Activated naive CD8-positive, alpha-beta T cell treated with anti-CD3 and anti-CD28 coated beads, Interleukin-2, amount 10 ng/mL, durations not matched to agents 7 days and 5 days (primary cell): Measurements from ENCODE around the gene RALY. TPM values are rescaled to one million over a fixed set of nuclear protein-coding genes. Genes with fewer than 3 reads are reported as not detected.

Source experiments
- ATAC-seq: fragments of 150-1000 bp; cut with Tn5 transposase; one replicate; pipeline ENCODE4 v1.10.0; 2021; ENCODE audit warnings: low read depth, moderate library complexity
- POLR2A ChIA-PET: fragments of 350-600 bp; sonication (Branson Sonifier 250); formaldehyde crosslinking; loops from one replicate; lab custom pipeline; 2021; ENCODE audit warnings: antibody characterized with exemption; lab: Charles Lee
- DNase-seq: peaks from one replicate; pipeline ENCODE4 v3.0.0; 2021
- H3K27ac Mint-ChIP-seq: one replicate; pipeline ENCODE4 v1.8.0; 2022; ENCODE audit warnings: mild to moderate bottlenecking, mixed read lengths
- H3K27me3 Mint-ChIP-seq: one replicate; pipeline ENCODE4 v1.8.0; 2022; ENCODE audit warnings: mild to moderate bottlenecking, moderate library complexity, mixed read lengths
- H3K36me3 Mint-ChIP-seq: one replicate; pipeline ENCODE4 v1.8.0; 2021; ENCODE audit warnings: mild to moderate bottlenecking, mixed read lengths
- H3K4me1 Mint-ChIP-seq: one replicate; pipeline ENCODE4 v1.8.0; 2021; ENCODE audit warnings: mixed read lengths
- H3K4me3 Mint-ChIP-seq: one replicate; pipeline ENCODE4 v1.8.0; 2022; ENCODE audit warnings: mild to moderate bottlenecking, moderate library complexity, mixed read lengths
- H3K9me3 Mint-ChIP-seq: one replicate; pipeline ENCODE4 v1.8.0; 2021; ENCODE audit warnings: mixed read lengths
- total RNA-seq, 2 experiments: library from RNA; stranded (reverse); gene quantifications; one replicate each; pipeline ENCODE4 v1.2.3, GENCODE V29; 2021

Gene RALY
- total RNA-seq, 2 experiments from 2014 or later: 188 to 190 TPM

DNA sequence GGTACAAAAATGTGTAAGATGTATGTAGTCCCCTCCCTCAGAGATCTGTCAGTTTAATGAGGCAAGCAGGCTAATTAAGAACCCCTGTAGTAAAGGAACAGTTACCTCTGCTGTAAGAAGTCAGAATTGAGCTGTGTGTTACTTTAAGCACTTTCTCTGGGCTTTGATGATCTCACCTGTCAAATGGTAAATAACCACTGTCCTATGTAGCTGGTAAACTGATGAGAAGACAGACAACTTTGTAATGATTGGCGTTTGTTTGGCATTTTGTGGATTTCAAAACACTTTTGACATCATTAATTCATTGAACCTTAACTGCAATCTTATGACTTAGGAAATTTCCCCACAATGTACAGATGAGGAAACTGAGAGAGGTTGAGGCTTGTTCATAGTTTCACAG lies 55.7 kb downstream of the RALY start:
- Mint-ChIP-seq H3K4me3 (no peak overlapping the region), H3K27ac (no peak overlapping the region), H3K27me3 (no peaks in the 10 kb centered on the region), H3K9me3 (no peaks in the 10 kb centered on the region), H3K36me3 (peaks cover 12% of the 10 kb centered on the region), H3K4me1 (peaks cover 17% of the 10 kb centered on the region)
- ATAC-seq: no peak
- POLR2A ChIA-PET: interaction anchor here (0.6 kb wide), 1 partner anchor 334 kb away, joined by 3 read pairs; no protein-coding TSS in a partner anchor
- no peak for DNase-seq

DNA sequence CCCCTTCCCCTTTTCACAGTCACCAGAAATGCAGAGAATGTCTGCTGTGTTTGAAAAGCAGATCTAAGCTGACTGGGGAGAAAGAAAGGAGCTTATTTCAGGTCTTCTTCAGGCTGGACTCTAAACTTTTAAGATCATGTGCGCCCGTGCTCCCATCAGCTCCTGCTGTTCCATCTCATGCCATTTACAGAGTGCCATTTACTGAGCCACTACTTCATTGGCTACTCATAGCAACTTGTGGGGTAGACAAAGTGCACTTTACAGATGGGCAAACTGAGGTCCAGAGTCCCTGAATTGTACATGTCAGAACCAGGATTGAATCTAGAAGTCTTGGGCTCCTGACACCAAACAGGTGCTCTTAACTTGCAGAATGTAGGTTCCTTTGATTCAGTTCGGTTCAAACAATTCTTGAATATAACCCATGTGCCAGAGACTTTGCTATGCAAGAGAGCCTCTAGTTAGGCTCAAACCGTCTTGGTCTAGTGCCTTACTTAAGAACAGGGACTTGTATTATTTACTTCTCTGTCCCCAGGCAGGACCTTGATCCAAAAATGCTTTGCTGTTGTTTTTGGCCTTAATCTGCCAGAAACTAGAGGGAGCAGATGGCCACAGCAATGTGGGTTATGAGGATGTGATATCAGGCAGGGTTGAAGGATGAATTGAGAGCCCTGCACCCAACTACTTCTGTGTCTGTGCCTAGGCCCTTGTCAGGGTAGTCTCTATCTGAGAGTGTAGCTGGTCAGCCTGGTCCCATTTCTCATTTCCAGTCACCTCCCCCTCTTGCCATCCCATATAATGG lies 56.4 kb downstream of the RALY start:
- DNase-seq: no peak

DNA sequence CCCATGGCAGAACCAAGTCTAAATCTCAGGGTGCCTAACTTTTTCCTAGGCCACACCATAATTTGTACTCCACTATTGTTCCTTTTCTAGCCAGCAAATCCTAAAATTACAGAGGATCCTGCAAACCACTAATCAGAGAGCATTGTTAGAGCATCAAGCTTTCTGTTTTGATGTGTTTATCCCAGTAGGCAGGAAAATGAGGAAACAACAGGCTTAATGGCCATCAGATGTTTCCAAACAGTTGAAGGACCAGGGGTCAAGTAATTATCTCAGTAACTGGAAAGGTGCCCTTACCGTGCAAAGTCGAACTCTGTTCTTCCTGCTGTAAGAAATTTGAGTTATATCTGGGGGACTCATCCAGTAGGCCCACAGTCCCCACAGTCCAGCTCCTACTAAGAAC lies 58.7 kb downstream of the RALY start:
- POLR2A ChIA-PET: interaction anchor here (0.8 kb wide), 1 partner anchor 11 kb away, joined by 3 read pairs; no protein-coding TSS in a partner anchor
- no peak for ATAC-seq
- Mint-ChIP-seq H3K27ac (no peak overlapping the region), H3K27me3 (no peaks in the 10 kb centered on the region), H3K4me3 (no peak overlapping the region), H3K4me1 (peaks cover 19% of the 10 kb centered on the region), H3K36me3 (peaks cover 5% of the 10 kb centered on the region), H3K9me3 (no peaks in the 10 kb centered on the region)
- no peak for DNase-seq

More for the DNA sequence above, 56.4 kb downstream of the RALY start:
- no peaks in the 10 kb centered on the region for H3K27me3 Mint-ChIP-seq
- H3K9me3 Mint-ChIP-seq: no peaks in the 10 kb centered on the region
- H3K4me3 Mint-ChIP-seq: no peak overlapping the region
- POLR2A ChIA-PET: no interaction called here
- H3K27ac Mint-ChIP-seq: no peak overlapping the region
- no peak for ATAC-seq
- peaks cover 20% of the 10 kb centered on the region for H3K4me1 Mint-ChIP-seq
- H3K36me3 Mint-ChIP-seq: peaks cover 12% of the 10 kb centered on the region

DNA sequence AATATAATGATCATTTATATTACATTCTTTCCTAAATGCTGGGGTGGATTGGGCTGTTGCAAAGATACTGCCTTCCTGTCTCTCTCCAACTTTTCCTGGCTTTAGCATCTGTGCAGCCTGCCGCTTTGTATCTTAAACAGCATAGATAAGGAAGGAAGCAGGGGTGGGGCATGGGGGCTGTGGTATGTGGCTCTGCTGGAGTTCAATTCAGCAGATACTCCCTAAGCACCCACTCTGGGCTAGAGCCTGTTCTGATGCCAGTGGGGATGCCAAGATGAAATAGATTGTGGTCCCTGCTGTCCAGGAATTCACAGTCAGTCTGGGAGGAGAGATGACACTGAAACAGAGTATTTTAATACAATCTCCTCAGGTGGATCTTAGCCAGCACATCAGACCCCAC lies 61.6 kb downstream of the RALY start:
- Mint-ChIP-seq H3K4me3 (no peak overlapping the region), H3K4me1 (peaks cover 25% of the 10 kb centered on the region), H3K27ac (no peak overlapping the region), H3K36me3 (peaks cover 3% of the 10 kb centered on the region), H3K27me3 (no peaks in the 10 kb centered on the region), H3K9me3 (no peaks in the 10 kb centered on the region)
- no peak for DNase-seq
- POLR2A ChIA-PET: no interaction called here
- no peak for ATAC-seq

DNA sequence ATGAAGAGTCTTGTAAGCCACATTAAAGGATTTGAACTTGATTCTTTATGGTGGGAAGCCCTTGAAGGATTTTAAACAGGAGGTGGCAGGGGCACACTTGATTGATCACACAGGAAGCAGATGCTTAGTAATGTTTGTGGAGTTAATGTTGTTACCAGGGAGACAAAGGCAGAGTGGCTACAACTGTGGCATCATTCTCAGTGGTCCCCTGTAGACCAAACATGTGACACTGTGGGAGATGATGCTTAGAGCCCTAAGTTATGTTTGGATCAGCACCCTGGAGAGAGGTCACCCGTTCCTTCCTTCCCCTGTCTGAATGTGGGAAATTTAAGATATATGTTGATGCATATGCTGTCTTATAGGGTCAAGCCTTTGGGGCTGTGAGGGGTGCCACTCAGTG lies 65.1 kb downstream of the RALY start:
- H3K4me3 Mint-ChIP-seq: no peak overlapping the region
- no peaks in the 10 kb centered on the region for H3K27me3 Mint-ChIP-seq
- H3K27ac Mint-ChIP-seq: peak overlapping the region; percentile 23
- POLR2A ChIA-PET: no interaction called here
- ATAC-seq (peak; percentile 74), DNase-seq (no peak)
- peaks cover 35% of the 10 kb centered on the region for H3K4me1 Mint-ChIP-seq
- no peaks in the 10 kb centered on the region for H3K36me3 Mint-ChIP-seq
- H3K9me3 Mint-ChIP-seq: no peaks in the 10 kb centered on the region

DNA sequence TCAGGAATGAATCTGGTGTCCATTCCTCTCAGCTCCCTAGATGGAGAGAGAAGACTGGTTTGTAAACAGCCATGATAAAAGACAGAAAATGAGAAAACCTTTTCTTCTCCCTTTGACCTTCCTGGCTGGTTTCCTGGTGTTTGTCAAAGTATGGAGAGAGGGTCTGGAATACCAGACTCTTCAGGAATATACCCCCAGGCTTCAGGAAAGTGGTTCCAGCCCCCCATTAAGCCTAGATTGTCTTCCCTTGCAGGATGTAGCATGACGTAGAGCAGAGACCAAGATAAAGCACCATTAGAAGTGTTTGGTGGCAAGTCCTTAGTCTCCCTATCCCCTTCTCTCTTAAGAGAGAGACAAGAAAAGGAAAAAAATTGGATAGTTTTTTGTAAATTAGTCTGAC lies 67.3 kb downstream of the RALY start:
- no peak overlapping the region for H3K27ac Mint-ChIP-seq
- no peaks in the 10 kb centered on the region for H3K27me3 Mint-ChIP-seq
- POLR2A ChIA-PET: no interaction called here
- DNase-seq (no peak), ATAC-seq (no peak)
- H3K9me3 Mint-ChIP-seq: no peaks in the 10 kb centered on the region
- no peak overlapping the region for H3K4me3 Mint-ChIP-seq
- peaks cover 27% of the 10 kb centered on the region for H3K4me1 Mint-ChIP-seq
- H3K36me3 Mint-ChIP-seq: peaks cover 6% of the 10 kb centered on the region

DNA sequence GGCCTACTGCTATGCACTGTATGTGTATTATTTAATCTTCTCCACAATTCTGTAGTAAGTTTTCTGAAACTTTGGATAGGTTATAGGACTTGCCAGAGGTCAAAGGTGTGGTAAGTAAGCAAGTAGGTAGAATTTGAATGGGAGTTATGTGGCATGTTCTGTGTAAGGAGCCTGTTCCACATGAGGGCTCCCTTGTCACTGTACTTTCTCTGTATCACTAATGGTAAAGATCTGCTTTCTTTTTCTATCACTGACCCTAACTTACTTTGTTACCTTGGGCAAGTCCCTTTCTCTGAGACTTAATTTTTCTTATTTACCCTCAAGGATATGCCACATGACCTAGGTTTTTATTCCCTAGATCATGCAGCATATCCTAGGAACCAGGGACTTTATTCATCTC lies 68.0 kb downstream of the RALY start:
- no peak for ATAC-seq
- Mint-ChIP-seq H3K4me3 (no peak overlapping the region), H3K27ac (no peak overlapping the region), H3K4me1 (peaks cover 27% of the 10 kb centered on the region), H3K9me3 (no peaks in the 10 kb centered on the region), H3K36me3 (peaks cover 6% of the 10 kb centered on the region), H3K27me3 (no peaks in the 10 kb centered on the region)
- POLR2A ChIA-PET: no interaction called here
- DNase-seq: no peak

DNA sequence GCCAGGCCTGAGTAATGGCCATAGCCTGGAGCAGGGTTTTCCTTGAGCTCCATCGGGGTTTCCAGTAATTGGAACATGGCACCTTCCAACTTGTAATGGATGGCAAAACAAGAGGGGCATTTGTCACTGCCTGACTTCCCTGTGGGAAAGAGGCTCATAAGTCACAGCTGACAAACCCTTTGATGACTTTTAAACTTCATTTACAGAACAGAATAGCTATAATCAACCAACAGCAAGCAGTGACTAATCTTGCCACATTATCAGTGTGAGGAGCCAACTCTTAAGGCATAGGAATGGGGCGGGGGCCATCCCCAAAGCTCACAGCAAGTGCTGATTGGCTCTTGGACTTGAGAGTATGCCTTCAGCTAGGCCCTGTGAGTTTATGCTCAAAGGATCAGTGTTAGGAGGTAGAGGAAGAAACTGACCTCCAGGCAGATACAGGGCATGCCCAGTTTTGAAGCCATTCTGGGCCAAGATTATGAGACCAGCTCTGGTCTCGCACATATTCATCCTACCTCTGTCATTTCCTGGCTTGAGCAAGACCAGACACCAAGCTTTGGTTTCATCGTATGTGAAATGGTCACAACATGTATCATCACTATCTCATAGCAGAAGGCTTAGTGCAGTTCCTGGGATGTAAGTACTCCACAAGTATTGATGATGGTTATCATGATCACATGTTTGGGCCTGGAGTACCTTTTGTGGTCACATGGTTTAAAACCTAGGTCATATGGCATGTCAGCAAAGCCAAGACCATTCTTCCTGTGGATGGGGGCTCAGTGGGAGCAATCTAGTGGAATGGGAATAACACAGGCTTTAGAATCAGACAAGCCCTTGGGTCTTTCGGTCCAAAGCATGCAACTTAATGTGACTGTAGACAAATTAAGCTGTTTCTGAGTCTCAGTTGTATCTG lies 69.1 kb downstream of the RALY start:
- no peak for ATAC-seq
- Mint-ChIP-seq H3K36me3 (peaks cover 6% of the 10 kb centered on the region), H3K4me1 (peaks cover 25% of the 10 kb centered on the region), H3K9me3 (no peaks in the 10 kb centered on the region), H3K27ac (no peak overlapping the region), H3K27me3 (no peaks in the 10 kb centered on the region), H3K4me3 (no peak overlapping the region)
- POLR2A ChIA-PET: no interaction called here
- DNase-seq: no peak

DNA sequence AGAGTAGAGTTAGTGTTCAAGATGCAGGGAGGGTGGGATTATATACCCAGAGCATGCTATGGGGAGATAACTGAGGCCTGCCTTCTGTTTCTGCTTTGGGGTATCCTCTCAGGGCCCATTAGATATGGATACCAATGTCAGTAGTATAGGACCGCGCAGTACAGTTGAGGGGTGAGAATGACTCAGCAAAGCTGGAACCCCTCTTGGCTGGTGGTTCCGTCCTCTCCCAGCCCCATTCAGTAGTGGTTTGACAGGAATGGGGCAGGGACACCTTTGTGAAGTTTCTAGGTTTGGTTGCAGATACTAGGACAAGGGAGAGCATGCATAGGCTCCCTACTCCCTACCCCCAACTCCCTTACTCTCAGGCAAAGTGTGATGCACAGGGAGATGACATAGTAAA lies 70.6 kb downstream of the RALY start:
- POLR2A ChIA-PET: no interaction called here
- H3K4me1 Mint-ChIP-seq: peaks cover 23% of the 10 kb centered on the region
- ATAC-seq (no peak), DNase-seq (no peak)
- H3K27me3 Mint-ChIP-seq: no peaks in the 10 kb centered on the region
- no peak overlapping the region for H3K4me3 Mint-ChIP-seq
- H3K27ac Mint-ChIP-seq: no peak overlapping the region
- peaks cover 6% of the 10 kb centered on the region for H3K36me3 Mint-ChIP-seq
- H3K9me3 Mint-ChIP-seq: no peaks in the 10 kb centered on the region

DNA sequence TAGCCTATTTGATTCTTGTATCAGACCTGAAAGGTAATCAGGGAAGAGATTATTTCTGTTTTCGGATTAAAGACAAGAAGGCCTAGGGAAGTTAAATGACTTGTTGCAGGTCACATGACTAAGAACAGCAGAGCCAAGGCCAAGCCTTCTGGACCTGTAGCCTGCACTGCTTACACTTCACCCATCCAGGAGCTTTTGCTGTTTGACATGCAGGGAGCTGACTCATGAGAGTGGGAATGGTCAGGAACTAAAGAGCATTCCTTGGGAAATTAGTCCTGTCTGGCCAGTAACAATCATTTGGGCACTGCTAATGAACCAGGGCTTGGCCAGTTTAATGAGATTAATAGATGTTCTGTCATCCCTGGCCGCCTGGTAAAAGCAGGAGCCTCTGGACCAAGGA lies 71.5 kb downstream of the RALY start:
- ATAC-seq (no peak), DNase-seq (no peak)
- peaks cover 24% of the 10 kb centered on the region for H3K4me1 Mint-ChIP-seq
- no peak overlapping the region for H3K4me3 Mint-ChIP-seq
- H3K27me3 Mint-ChIP-seq: no peaks in the 10 kb centered on the region
- peaks cover 6% of the 10 kb centered on the region for H3K36me3 Mint-ChIP-seq
- POLR2A ChIA-PET: interaction anchor here (0.8 kb wide), 1 partner anchor 47 kb away, joined by 3 read pairs; the partner anchor contains the start of gene EIF2S2
- no peaks in the 10 kb centered on the region for H3K9me3 Mint-ChIP-seq
- peak overlapping the region; percentile 64 for H3K27ac Mint-ChIP-seq

DNA sequence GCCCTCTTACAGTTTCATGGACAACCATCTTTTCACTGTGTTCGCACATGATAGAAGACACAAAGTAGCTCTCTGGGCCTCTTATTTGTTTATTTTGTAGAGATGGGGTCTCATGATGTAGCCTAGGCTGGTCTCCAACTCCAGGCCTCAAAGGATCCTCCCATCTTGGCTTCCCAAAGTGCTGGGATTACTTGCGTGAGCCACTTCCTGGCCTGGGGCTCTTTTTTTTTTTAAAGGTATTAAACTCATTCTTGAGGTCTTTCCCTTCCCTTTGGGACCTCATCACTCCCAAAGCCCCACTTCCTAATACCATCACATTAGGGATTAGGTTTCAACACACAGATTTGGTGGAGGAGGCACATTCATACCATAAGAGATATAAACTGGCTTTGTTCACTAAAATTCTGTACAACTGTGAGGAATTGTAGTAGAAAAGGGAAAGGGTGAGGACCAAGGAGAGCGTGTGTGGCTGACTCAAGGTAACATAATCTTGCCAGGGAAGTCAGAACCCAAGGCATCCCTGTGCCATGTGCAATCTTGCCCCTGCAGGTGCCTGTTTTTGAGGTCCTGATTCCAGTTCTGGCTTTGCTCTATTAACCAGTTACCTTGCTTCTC lies 72.9 kb downstream of the RALY start:
- H3K36me3 Mint-ChIP-seq: peaks cover 7% of the 10 kb centered on the region
- DNase-seq (no peak), ATAC-seq (no peak)
- POLR2A ChIA-PET: no interaction called here
- no peaks in the 10 kb centered on the region for H3K27me3 Mint-ChIP-seq
- peaks cover 24% of the 10 kb centered on the region for H3K4me1 Mint-ChIP-seq
- H3K4me3 Mint-ChIP-seq: no peak overlapping the region
- H3K9me3 Mint-ChIP-seq: no peaks in the 10 kb centered on the region
- H3K27ac Mint-ChIP-seq: no peak overlapping the region

DNA sequence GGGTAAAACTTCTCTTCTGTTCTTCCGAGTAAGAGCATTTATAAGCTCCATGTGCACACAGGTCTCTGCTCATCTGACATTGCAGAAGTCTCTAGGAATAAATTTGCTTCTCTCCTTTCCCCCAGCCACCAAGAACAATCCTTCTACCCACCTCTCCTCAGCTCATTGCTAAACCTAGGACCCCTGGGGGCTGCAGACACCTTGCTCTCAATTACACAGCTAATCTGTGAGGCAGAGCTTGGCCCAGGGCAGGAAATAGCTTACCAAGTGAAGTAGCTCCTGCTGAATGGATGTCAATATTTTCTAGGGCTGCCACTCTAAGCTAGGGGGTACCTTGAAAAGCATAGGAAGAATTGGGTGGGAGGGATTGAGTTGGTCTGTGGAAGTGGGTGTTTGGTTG lies 74.3 kb downstream of the RALY start:
- H3K4me1 Mint-ChIP-seq: peaks cover 19% of the 10 kb centered on the region
- no peaks in the 10 kb centered on the region for H3K27me3 Mint-ChIP-seq
- no peaks in the 10 kb centered on the region for H3K9me3 Mint-ChIP-seq
- no peak for ATAC-seq
- peak overlapping the region; percentile 66 for H3K27ac Mint-ChIP-seq
- peaks cover 9% of the 10 kb centered on the region for H3K36me3 Mint-ChIP-seq
- DNase-seq: no peak
- POLR2A ChIA-PET: no interaction called here
- H3K4me3 Mint-ChIP-seq: no peak overlapping the region

DNA sequence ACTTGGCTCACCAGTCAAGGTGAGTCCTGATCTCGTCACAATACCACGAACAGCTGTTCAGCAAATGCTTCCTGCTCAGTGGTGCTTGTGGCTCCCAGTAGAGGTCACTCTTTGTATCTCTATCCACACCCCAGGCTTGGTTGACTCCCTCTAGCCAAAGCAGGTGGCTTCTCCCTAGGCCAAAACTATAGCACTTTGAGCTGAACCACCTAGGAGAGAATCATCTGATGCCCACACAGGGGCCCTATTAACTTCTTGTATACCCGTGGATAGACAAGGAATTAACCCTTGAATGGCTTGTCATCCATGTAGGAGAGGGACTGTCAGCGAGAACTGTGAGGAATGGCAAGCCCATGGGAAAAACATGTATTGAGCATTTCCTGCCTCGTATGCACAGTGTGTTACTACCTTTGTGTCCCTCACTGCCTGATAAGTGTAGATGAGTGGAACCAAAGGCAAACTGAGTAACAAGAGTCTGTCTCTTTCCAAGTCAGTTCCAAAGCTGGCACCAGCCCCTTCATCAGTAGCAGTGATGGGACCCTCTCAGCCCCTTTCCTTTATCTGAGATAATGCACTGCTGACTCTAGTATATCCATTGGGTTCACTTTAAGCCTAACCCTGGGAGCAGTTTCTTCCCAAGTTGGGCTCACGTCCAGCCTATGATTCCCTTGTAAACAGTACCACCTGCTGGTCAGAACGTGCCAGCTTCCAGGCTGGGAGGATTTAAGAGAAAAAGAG lies 75.8 kb downstream of the RALY start:
- H3K4me1 Mint-ChIP-seq: peaks cover 21% of the 10 kb centered on the region
- POLR2A ChIA-PET: no interaction called here
- ATAC-seq (peak; percentile 86), DNase-seq (no peak)
- no peaks in the 10 kb centered on the region for H3K27me3 Mint-ChIP-seq
- H3K27ac Mint-ChIP-seq: peak overlapping the region; percentile 28
- peaks cover 9% of the 10 kb centered on the region for H3K36me3 Mint-ChIP-seq
- no peaks in the 10 kb centered on the region for H3K9me3 Mint-ChIP-seq
- no peak overlapping the region for H3K4me3 Mint-ChIP-seq
